Vagina (tissue), 2 donors: Measurements from ENCODE around the gene TNS2. TPM values are rescaled to one million over a fixed set of nuclear protein-coding genes. Genes with fewer than 3 reads are reported as not detected.
"Not testable (repeated sequence)": the region's sequence is repeated elsewhere in the genome, so short reads cannot be mapped to it uniquely, and the experiment has no call there.

Experiments
- DNase-seq, 2 donors: peaks; one replicate each; pipeline ENCODE4 v3.0.0-alpha.2; 2017; ENCODE audit errors: extremely low spot score in 2 of 2
- H3K27ac ChIP-seq: fragments of 200-600 bp; sonication (generic); one replicate; pipeline ENCODE4 v1.5.1; 2019
- H3K27me3 ChIP-seq: fragments of 200-600 bp; sonication (generic); one replicate; pipeline ENCODE4 v1.5.1; 2019
- H3K36me3 ChIP-seq, 2 donors: fragments of 200-600 bp; sonication (generic); one replicate each; pipeline ENCODE4 v1.5.1; 2017 to 2019
- H3K4me1 ChIP-seq: fragments of 200-600 bp; sonication (generic); one replicate; pipeline ENCODE4 v1.5.1; 2019
- H3K4me3 ChIP-seq, 2 donors: fragments of 200-600 bp; sonication (generic); 1 replicate in 1 of 2; 2 replicates in 1 of 2; pipeline ENCODE4 v1.5.1; 2016 to 2019
- H3K9me3 ChIP-seq: fragments of 200-600 bp; sonication (generic); one replicate; pipeline ENCODE4 v1.5.1; 2019
- CTCF ChIP-seq, 3 experiments: fragments of 450-650 bp in 2 of 3; fragments of 200-600 bp in 1 of 3; sonication (generic) in 1 of 3; IDR thresholded peaks; one replicate each; pipeline ENCODE4 v1.5.1; 2017 to 2019; ENCODE audit warnings: antibody characterized with exemption in 3 of 3, mild to moderate bottlenecking in 2 of 3, moderate library complexity in 2 of 3
- POLR2A ChIP-seq, 2 donors: fragments of 450-650 bp; IDR thresholded peaks; one replicate each; pipeline ENCODE4 v1.6.1; 2017; ENCODE audit warnings: antibody characterized with exemption in 2 of 2, mild to moderate bottlenecking in 2 of 2, moderate library complexity in 2 of 2
- POLR2AphosphoS5 ChIP-seq, 2 donors: sonication (generic); formaldehyde crosslinking; IDR thresholded peaks; one replicate each; pipeline ENCODE4 v1.9.0; 2017; ENCODE audit warnings: antibody characterized with exemption in 2 of 2, mild to moderate bottlenecking in 2 of 2, low read depth in 1 of 2; ENCODE audit not compliant: insufficient read depth in 1 of 2
- intact Hi-C: fragments of 100-400 bp; cut with DNase I; formaldehyde crosslinking; loops from one replicate; pipeline ENCODE4 v1.15.1; 2023
- microRNA-seq: library from miRNA; unstranded; fragments of <30 nt; microRNA quantifications from one replicate; pipeline ENCODE4, GENCODE V29; 2017; ENCODE audit warnings: borderline number of aligned reads, borderline replicate concordance
- small RNA-seq: library from RNA; depleted of rRNA; stranded (forward); fragments of <200 nt; gene quantifications from one replicate; pipeline ENCODE3, GENCODE V24; 2016
- total RNA-seq: library from RNA; depleted of rRNA; stranded (reverse); fragments of >200 nt; gene quantifications from one replicate; pipeline ENCODE4 v1.2.3, GENCODE V29; 2016

TNS2 gene
- total RNA-seq, 1 donor from 2014 or later: 235 TPM

DNA sequence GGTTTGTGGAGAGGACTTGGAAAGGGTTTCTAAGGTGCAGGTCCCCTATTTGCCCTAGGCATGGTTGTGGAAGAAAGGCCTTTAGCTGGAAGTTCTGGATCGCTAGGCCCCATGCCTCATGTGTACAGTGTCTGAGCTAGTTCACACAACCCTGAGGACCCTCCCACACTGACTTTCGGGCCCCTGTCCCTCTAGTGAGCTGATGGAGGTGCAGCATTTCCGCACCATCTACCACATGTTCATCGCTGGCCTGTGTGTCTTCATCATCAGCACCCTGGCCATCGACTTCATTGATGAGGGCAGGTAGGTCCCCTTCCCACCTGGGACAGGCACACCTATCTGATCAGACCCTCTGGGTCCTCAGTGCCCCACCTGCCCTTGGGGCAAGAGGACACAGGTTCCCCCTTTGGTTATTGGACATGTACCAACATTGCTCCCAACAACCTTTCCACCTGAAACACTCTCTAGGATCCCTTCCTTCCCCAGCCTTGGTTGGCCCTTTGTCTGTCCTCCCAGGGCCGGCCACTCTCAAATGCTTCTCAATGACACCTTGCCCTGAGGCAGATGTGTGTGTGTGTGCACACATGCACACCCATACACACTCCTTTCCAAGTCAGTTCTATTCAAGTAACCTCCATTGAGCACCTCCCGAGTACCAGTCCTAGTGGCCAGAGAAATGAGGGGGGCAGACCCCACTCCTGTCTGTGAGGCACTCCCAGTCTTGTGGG, 56.0 kb downstream of the TNS2 start:
- no peak overlapping the region for H3K27ac ChIP-seq
- peaks cover 0 to 11% of the 10 kb centered on the region in 2 donors for H3K36me3 ChIP-seq
- intact Hi-C loops: no loop called here
- H3K27me3 ChIP-seq: no peaks in the 10 kb centered on the region
- H3K4me1 ChIP-seq: peaks cover 16% of the 10 kb centered on the region
- H3K9me3 ChIP-seq: no peaks in the 10 kb centered on the region
- H3K4me3 ChIP-seq: no peak overlapping the region
- DNase-seq: no peak
- TF ChIP-seq CTCF (IDR thresholded peaks at IDR 0.05): no peak
- no peak for TF ChIP-seq POLR2A (IDR thresholded peaks at IDR 0.05)

DNA sequence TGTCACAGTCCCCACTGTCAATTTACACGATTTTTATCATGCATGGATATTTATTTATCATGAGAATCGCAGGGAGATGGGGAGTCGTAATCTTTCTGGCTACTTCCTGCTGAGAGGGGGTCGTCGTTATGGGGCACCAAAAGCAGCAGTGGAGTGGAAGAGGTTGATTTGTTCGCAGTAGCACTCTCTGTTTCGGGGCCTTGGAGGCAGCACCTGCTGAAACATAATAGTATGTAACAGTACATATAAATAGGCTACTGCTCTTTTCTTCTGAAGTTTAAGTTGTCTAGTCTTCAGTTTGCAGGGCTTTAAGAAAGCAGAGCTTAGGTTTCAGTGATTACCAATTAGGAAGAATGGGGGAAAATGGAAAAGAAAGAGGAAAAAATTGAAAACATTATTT, 57.3 kb downstream of the TNS2 start:
- intact Hi-C loops: no loop called here
- no peaks in the 10 kb centered on the region for H3K27me3 ChIP-seq
- peaks cover 16% of the 10 kb centered on the region for H3K4me1 ChIP-seq
- H3K9me3 ChIP-seq: no peaks in the 10 kb centered on the region
- peaks cover 0 to under 1% of the 10 kb centered on the region in 2 donors for H3K36me3 ChIP-seq
- no peak overlapping the region for H3K4me3 ChIP-seq
- peak overlapping the region; percentile 10 for H3K27ac ChIP-seq
- no peak for DNase-seq
- TF ChIP-seq POLR2A (IDR thresholded peaks at IDR 0.05) (no peak), POLR2AphosphoS5 (IDR thresholded peaks at IDR 0.05; ENCODE audit: insufficient read depth in 1 of 2, low read depth in 1 of 2) (no peak), CTCF (IDR thresholded peaks at IDR 0.05) (no peak)

- H3K27ac ChIP-seq, H3K27me3 ChIP-seq, DNase-seq, H3K4me1 ChIP-seq, H3K36me3 ChIP-seq, H3K4me3 ChIP-seq, H3K9me3 ChIP-seq, intact Hi-C loops: not testable (repeated sequence)
These were observed 62.6 kb downstream of the TNS2 start for GRCh38 chr12:53112431-53112830.

DNA sequence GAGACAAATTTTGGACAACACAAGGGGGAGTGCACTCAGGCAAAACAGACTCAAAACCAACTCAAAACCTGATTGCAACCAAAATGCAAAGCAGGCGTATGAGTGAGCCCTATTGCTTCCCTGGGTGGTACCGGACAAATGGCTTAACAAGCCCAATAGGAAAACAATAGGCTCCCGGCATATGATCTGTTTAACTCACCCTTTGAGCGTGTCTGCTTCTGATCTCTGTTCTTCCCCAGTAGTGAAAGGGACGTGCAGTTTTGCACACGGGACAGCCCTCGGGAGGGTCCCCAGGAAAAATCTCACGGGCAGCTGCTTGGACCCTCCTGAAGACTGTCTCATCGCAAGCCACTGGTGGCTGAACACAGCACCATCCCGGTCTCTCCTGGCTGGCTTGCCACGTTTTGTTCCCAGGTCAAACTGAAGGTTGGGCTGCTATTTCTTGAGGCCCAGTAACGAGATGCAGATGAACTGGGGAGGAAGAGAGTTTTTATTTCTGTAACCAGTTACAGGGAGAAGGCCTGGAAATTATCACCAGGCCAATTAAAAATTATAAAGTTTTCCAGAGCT, 63.4 kb downstream of the TNS2 start:
- no peak overlapping the region for H3K4me3 ChIP-seq
- intact Hi-C loops: no loop called here
- no peaks in the 10 kb centered on the region for H3K9me3 ChIP-seq
- H3K27ac ChIP-seq: no peak overlapping the region
- TF ChIP-seq CTCF (IDR thresholded peaks at IDR 0.05) (no peak), POLR2A (IDR thresholded peaks at IDR 0.05) (no peak), POLR2AphosphoS5 (IDR thresholded peaks at IDR 0.05; ENCODE audit: insufficient read depth in 1 of 2, low read depth in 1 of 2) (no peak)
- DNase-seq: no peak
- H3K4me1 ChIP-seq: no peaks in the 10 kb centered on the region
- no peaks in the 10 kb centered on the region for H3K36me3 ChIP-seq
- no peaks in the 10 kb centered on the region for H3K27me3 ChIP-seq

GRCh38 chr12:53113951-53114350, 64.1 kb downstream of the TNS2 start:
- no peak for TF ChIP-seq POLR2AphosphoS5 (IDR thresholded peaks at IDR 0.05; ENCODE audit: insufficient read depth in 1 of 2, low read depth in 1 of 2)
- TF ChIP-seq POLR2A (IDR thresholded peaks at IDR 0.05): no peak
- TF ChIP-seq CTCF (IDR thresholded peaks at IDR 0.05): no peak
- Histone ChIP-seq H3K9me3 (no peaks in the 10 kb centered on the region), H3K4me3 (no peak overlapping the region), H3K36me3 (no peaks in the 10 kb centered on the region), H3K27me3 (no peaks in the 10 kb centered on the region), H3K27ac (no peak overlapping the region), H3K4me1 (no peaks in the 10 kb centered on the region)
- intact Hi-C loops: no loop called here
- no peak for DNase-seq

Small RNA genes within 50 kb of the gene (microRNA-seq; reads per million reads assigned to microRNA genes)
- not detected for gene MIR6757

Small RNA genes within 50 kb of the gene (small RNA-seq; reads per million reads assigned to genes)
- not detected for gene MIR6757

Other genes starting within 250 kb of the TNS2 start
- 354 TPM for gene KRT4, start 235.9 kb upstream of the TNS2 start, total RNA-seq
- 1.7 TPM for gene KRT79, start 215.8 kb upstream of the TNS2 start, total RNA-seq
- gene KRT78, start 201.1 kb upstream of the TNS2 start, total RNA-seq: 89.1 TPM
- gene KRT8, start 145.0 kb upstream of the TNS2 start, total RNA-seq: 22.8 TPM
- 93.1 TPM for gene KRT18, start 100.9 kb upstream of the TNS2 start, total RNA-seq
- 339 TPM for gene EIF4B, start 43.6 kb upstream of the TNS2 start, total RNA-seq
- 27.0 TPM for gene SPRYD3, start 29.3 kb downstream of the TNS2 start, total RNA-seq
- gene IGFBP6, start 47.6 kb downstream of the TNS2 start, total RNA-seq: 684 TPM
- 0.74 TPM for gene SOAT2, start 53.4 kb downstream of the TNS2 start, total RNA-seq
- gene ZNF740, start 130.7 kb downstream of the TNS2 start, total RNA-seq: 12.8 TPM
- gene CSAD, start 130.9 kb downstream of the TNS2 start, total RNA-seq: 44.9 TPM
- gene ITGB7, start 157.2 kb downstream of the TNS2 start, total RNA-seq: 3.7 TPM
- gene RARG, start 182.1 kb downstream of the TNS2 start, total RNA-seq: 79.1 TPM
- gene ESPL1, start 218.2 kb downstream of the TNS2 start, total RNA-seq: 17.7 TPM
- gene PFDN5, start 245.5 kb downstream of the TNS2 start, total RNA-seq: 673 TPM
- gene MYG1, start 249.6 kb downstream of the TNS2 start, total RNA-seq: 41.5 TPM